SJCRH30 (cell line): ENCODE results near the gene REN. TPM values are rescaled to one million over a fixed set of nuclear protein-coding genes. Genes with fewer than 3 reads are reported as not detected.
A peak's percentile ranks its signal among the peaks of the same experiment; 100 is the strongest.

Source experiments
- DNase-seq, 2 experiments: peaks; one replicate each; pipeline ENCODE4 v3.0.0-alpha.2; 2015 to 2020
- H3K27ac ChIP-seq: fragments of 250-450 bp; sonication (Bioruptor Pico); 2 replicates; pipeline ENCODE4 v1.5.1; 2020; ENCODE audit warnings: mild to moderate bottlenecking, moderate library complexity
- H3K27me3 ChIP-seq: fragments of 250-450 bp; sonication (Bioruptor Pico); 2 replicates; pipeline ENCODE4 v1.5.1; 2020; ENCODE audit warnings: mild to moderate bottlenecking, moderate library complexity
- H3K36me3 ChIP-seq: fragments of 250-450 bp; sonication (Bioruptor Pico); 2 replicates; pipeline ENCODE4 v1.5.1; 2020; ENCODE audit warnings: mild to moderate bottlenecking, moderate library complexity
- H3K4me1 ChIP-seq: fragments of 250-450 bp; sonication (Bioruptor Pico); 2 replicates; pipeline ENCODE4 v1.5.1; 2020; ENCODE audit warnings: mild to moderate bottlenecking, moderate library complexity
- H3K4me3 ChIP-seq: fragments of 250-450 bp; sonication (Bioruptor Pico); 2 replicates; pipeline ENCODE4 v1.5.1; 2020; ENCODE audit warnings: mild to moderate bottlenecking, moderate library complexity
- H3K9me3 ChIP-seq: fragments of 250-450 bp; sonication (Bioruptor Pico); replicated peaks from 2 replicates; pipeline ENCODE4 v1.5.1; 2020; ENCODE audit warnings: mild to moderate bottlenecking, moderate library complexity
- total RNA-seq: library from RNA; depleted of rRNA; stranded (reverse); fragments of >200 nt; shearing (Covaris generic); gene quantifications from 2 replicates; pipeline ENCODE4 v1.2.3, GENCODE V29; 2014

The REN gene
- total RNA-seq, 1 experiment from 2014 or later, result not detected

DNA sequence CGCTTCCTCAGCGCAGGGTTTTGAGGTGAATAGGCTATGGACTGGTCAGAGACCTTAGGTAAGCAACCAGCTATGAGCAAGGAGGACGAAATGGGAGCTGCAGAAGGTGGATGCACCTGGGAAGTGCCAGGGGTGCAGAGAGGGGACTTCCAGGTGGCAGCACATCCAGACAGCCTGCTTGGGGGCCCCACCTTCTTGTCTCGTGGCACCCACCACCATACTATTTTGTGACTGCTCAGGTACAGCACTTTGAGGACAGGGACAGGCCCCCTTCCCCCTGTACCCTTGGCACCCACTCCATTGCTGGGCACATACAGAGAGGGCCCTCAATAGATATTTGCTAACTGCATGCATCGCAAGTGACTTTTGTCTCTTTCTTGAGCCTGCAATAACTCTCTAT is 30.9 kb upstream of the REN start:
- Histone ChIP-seq H3K36me3 (no peaks in the 10 kb centered on the region), H3K27me3 (no peaks in the 10 kb centered on the region; the same call in 1 of the 2 replicates), H3K27ac (no peak overlapping the region), H3K4me3 (no peak overlapping the region), H3K4me1 (peaks cover 20% of the 10 kb centered on the region), H3K9me3 (no peaks in the 10 kb centered on the region)
- DNase-seq, result no peak

DNA sequence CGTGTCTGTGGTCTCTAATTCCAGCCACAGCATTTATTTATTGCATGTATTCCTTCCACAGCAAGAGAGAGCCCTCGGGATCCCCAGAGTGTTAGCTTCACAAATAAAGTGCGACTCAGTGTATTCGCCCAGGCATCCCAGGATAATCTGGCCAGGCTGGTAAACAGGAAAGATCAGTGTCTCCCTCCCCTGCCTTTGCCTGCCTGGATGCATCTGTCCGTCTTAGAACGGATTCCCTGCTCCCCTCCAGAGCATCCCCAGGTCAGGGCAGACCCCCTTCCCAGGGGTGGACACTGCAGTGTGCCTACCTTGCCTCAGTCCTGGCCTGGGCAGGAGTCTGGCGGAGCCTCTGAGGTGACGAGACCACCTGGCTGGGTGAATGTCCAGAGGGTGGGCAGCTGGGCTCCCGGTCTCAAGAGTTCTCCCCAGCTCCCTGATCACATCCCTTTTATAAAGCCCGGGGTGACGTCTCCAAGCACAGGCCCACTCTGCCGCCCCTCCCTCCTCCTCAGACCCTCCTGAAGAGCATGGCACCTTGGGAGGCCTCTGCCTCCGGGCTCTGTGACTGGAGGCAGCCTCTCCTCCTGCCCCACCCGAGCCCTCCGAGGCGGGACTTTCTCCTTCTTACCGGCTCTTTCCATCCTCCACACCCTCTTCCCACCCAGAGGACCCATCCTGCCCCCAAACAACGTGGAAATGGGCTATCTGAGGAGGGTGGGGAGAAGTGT is 30.1 kb upstream of the REN start, which contains the start of gene KISS1:
TSS of gene KISS1 (minus strand) at position 424 of the 728 bp plus-strand sequence. CDS start 3,615 bp downstream, outside the sequence.
- Histone ChIP-seq H3K27me3 (peaks cover 5% of the 10 kb centered on the region; the same call in 1 of the 2 replicates), H3K4me3 (no peak within 1 kb of the TSS), H3K27ac (no peak within 1 kb of the TSS; the same call in 1 of the 2 replicates), H3K9me3 (no peaks in the 10 kb centered on the region), H3K36me3 (no peaks in the 10 kb centered on the region), H3K4me1 (peaks cover 20% of the 10 kb centered on the region)
- DNase-seq, result no peak

DNA sequence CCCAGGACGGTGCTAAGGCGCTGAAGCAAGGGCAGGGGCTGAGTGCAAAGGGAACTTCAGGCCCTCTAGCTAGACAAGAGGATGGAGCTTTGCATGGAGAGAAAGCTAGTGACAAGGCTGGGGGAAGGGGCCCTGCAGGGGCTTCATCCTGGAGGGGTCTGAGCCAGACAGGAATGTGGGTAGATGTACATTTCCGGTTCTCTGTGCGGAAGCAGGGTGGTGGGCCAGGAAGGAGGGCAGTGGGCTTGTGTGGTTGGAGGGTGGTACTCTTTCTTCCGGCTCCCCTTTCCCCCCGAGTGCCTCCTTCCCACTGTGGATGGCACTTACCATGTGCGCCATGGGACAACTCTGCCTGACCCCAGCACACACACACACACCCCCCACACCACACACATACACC is 28.6 kb upstream of the REN start:
- no peak overlapping the region for H3K4me3 ChIP-seq
- H3K27me3 ChIP-seq, result peaks cover 5% of the 10 kb centered on the region; the same call in 1 of the 2 replicates
- DNase-seq, result no peak
- no peaks in the 10 kb centered on the region for H3K36me3 ChIP-seq
- H3K4me1 ChIP-seq, result peaks cover 23% of the 10 kb centered on the region
- no peaks in the 10 kb centered on the region for H3K9me3 ChIP-seq
- no peak overlapping the region for H3K27ac ChIP-seq

DNA sequence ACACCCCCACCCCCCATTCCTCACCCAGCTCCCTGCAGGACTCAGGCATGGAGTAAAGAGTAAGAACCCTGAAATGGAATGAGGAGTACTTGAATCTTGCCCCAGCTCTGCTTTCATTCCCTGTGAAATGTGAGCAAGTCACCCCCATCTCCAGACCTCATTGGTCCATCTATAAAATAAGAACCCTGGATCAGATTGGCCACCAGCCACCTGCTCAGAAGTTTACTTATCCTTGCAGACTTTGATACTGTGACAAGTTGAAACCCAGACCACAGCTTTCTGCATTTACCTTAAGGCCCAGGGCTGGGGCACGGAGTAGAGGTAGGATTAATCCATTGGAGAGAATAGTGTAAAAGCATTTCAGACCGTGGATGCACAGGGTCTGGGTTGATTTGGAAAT is 27.9 kb upstream of the REN start:
- no peak overlapping the region for H3K4me3 ChIP-seq
- no peaks in the 10 kb centered on the region for H3K36me3 ChIP-seq
- no peak overlapping the region for H3K27ac ChIP-seq
- peaks cover 22% of the 10 kb centered on the region for H3K4me1 ChIP-seq
- peaks cover 11% of the 10 kb centered on the region; the same call in 1 of the 2 replicates for H3K27me3 ChIP-seq
- H3K9me3 ChIP-seq, result no peaks in the 10 kb centered on the region
- DNase-seq, result no peak

DNA sequence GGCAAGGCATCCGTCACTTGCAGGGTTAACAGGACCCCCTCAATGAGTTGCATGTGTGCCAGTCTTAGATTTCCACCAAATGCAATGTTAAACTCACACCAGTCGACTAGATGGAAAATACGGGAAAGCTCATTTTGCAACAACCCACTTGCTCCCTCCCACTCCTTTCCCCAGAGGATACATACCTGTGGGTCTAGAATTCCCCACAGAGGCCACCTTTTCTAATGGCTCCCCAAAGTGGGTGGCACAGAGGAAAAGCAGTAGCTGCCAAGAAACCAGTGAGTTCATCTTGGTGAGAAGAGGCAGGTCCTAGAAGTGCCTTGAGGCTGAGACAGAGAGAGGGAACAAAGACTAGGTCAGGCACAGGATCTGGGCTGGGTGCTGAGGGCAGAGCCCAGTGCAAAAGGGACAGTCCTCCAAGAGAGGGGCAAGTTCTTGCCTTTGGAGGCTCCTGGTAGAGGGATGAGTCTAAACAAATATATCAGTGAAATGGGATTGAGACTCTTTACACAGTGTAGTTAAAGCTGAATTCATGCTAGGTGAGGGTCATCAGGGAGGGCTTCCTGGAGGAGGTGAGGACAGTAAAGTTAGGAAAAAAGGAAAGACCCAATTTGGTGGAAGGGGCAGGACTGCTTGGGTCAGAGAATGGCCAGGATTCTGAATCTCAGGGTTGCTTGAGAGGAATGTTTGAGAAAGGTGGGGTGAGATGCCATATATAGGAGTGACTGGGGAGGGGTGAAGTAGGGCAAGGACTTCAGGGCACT is 26.6 kb upstream of the REN start:
- peaks cover 14% of the 10 kb centered on the region for H3K4me1 ChIP-seq
- no peak overlapping the region for H3K4me3 ChIP-seq
- no peak overlapping the region for H3K27ac ChIP-seq
- H3K27me3 ChIP-seq, result peaks cover 13% of the 10 kb centered on the region
- DNase-seq, result no peak
- H3K36me3 ChIP-seq, result no peaks in the 10 kb centered on the region
- no peaks in the 10 kb centered on the region for H3K9me3 ChIP-seq

DNA sequence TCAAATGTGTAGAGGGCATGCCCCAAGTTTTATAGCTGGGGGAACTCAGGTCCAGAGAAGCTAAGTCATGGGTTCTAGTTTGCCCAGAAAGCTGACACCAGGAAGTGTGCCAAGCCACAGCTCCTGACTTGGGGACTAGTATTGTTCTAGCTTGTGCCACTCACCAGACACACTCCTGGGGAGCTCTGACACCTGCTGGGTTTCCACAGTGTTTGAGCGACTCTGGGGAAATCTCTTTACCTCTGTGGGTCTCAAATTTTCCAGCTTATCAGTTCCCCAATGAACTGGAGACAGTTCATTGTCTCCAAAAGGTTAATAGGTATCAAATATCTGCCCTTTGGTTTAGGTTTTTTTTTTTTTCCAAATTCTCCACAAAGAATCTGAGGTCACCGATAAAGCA is 25.9 kb upstream of the REN start:
- Histone ChIP-seq H3K4me1 (peaks cover 14% of the 10 kb centered on the region), H3K4me3 (no peak overlapping the region), H3K27me3 (peaks cover 19% of the 10 kb centered on the region), H3K9me3 (no peaks in the 10 kb centered on the region), H3K27ac (no peak overlapping the region), H3K36me3 (no peaks in the 10 kb centered on the region)
- DNase-seq, result no peak

DNA sequence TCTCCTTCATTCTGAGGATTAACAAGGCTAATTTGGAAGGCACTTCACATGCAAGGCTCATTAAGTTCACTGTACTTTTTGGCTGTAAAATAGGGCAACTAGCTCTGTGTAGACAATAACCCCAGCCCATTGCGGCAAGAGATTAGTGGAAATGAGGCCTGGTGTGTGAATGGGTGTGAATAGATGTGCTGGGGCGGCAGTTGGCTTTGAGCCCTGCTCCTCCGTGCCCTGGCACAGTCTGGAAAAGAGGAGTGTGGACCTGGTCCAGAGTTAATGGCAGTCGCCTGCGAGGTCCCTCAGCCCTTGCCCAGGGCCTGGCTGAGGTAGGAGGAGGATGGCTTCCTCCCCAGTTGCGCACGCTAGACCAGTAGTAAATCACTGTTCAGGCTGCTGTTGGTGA is 25.3 kb upstream of the REN start:
- Histone ChIP-seq H3K4me3 (no peak overlapping the region), H3K4me1 (peaks cover 13% of the 10 kb centered on the region)

DNA sequence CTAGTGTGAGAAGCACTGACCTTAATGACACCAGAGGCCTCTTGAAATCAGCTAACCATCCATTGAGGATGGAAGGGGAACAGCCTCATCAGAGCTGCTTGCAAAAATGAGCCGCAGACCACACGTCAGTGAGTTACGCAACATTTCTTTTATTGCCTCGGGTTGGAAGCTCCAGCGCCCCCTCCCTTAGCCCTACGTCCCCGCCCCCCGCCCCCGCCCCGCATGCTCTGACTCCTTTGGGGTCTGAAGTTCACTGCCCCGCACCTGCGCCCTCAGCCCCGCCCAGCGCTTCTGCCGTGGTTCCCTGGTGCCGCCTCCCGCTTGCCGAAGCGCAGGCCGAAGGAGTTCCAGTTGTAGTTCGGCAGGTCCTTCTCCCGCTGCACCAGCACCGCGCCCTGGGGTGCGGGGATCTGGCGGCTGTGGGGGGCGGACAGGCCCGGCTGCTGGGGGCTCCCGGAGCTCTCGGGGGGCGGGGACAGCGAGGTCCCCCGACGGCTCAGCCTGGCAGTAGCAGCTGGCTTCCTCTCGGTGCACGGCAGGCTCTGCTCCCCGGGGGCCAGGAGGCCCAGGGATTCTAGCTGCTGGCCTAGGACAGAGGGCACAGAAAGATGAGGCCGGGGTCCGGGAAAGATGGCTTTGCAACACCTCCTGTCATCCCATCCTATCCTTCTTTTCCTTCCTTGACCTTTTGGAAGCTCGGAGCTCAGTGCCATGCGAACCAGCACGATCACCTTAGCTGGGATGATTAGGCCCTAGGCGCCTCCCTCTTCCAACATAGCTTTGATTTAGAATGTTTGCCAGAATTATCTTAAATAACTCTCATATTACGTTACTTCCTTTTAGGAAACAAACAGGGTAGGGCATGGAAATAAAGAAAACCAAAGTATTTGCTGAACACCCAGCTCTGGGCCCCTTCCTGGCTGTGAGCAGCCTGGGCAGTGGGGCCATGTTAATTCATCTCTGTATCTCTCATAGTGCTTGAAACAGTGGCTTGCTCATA is 24.4 kb upstream of the REN start:
- H3K4me3 ChIP-seq, result no peak overlapping the region
- H3K36me3 ChIP-seq, result no peaks in the 10 kb centered on the region
- peaks cover 6% of the 10 kb centered on the region for H3K4me1 ChIP-seq
- no peak for DNase-seq
- no peak overlapping the region for H3K27ac ChIP-seq
- peaks cover 26% of the 10 kb centered on the region for H3K27me3 ChIP-seq
- H3K9me3 ChIP-seq, result no peaks in the 10 kb centered on the region

More for the DNA sequence above, 25.3 kb upstream of the REN start:
- no peak for DNase-seq
- Histone ChIP-seq H3K27ac (no peak overlapping the region), H3K9me3 (no peaks in the 10 kb centered on the region), H3K36me3 (no peaks in the 10 kb centered on the region), H3K27me3 (peaks cover 25% of the 10 kb centered on the region)

DNA sequence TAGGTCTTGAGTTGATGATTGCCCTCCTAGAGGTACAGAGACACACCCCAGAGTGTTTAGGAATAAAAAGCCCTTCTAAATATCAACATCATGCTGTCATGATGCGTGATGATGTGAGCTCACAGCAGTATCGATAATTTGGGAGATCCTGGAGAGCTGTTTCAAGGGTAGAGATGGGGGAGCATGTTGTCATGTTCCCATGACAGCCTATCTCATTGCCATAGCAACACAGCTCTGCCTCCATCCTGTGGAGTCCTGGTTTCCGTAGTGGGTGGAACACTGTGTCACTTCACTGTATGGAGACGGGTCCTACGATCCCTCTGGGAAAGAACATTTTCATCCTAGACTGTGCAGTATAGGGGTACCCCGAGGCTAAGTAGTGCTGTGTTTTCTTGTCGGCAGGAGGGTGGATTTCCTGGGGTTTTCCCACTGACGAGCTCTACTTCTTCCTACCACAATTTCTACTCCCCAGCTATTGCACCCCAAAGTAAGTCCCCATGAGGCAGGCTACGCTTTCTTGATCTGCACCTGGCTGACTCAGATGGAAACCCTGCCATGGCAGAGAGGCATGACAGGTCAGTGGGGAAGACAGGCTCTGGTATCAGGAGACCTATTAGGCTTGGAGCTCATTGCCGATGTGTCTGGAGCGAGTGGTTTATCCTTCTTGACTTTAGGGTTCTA is 23.0 kb upstream of the REN start:
- DNase-seq, result no peak
- Histone ChIP-seq H3K4me3 (no peak overlapping the region), H3K27me3 (peaks cover 28% of the 10 kb centered on the region), H3K9me3 (no peaks in the 10 kb centered on the region), H3K36me3 (no peaks in the 10 kb centered on the region), H3K4me1 (peaks cover 3% of the 10 kb centered on the region; the same call in 1 of the 2 replicates), H3K27ac (no peak overlapping the region)

DNA sequence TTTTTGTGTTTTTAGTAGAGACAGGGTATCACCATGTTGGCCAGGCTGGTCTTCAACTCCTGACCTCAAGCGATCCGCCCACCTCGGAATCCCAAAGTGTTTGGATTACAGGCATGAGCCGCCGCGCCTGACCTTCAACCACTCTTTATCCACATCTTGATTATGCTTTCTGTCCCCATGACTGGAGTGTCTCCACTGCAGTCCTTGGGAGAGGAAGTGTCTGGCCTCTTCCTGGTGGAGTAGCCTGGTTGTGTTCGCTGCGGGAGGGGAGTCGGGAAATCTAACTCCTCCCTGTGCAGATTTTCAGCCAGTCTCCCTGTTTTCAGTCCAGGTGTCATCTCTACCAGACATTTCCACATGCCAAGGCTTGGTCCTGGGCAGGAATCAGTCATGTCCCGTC is 20.5 kb upstream of the REN start:
- Histone ChIP-seq H3K4me1 (peaks cover 3% of the 10 kb centered on the region; the same call in 1 of the 2 replicates), H3K4me3 (no peak overlapping the region), H3K27ac (no peak overlapping the region), H3K27me3 (peaks cover 24% of the 10 kb centered on the region), H3K9me3 (no peaks in the 10 kb centered on the region), H3K36me3 (no peaks in the 10 kb centered on the region)
- DNase-seq, result no peak

DNA sequence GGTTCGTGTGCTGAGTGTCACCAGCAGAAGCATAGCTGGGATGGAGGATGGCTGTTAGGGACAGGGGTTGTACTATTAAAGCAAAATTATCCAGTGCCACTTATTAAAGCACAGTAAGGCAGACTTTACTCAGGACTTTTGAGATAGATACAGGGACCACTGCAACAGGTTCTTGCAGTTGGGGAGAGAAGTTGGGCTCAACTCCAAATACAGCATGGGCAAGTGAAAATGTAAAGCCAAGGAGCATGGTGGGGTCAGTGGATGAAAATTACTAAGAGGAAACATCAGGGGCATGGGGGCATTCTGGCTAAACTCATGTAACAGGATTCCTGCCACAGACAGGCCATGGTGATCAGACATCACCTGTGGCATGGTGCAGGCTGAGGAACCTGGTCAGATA is 15.0 kb upstream of the REN start:
- Histone ChIP-seq H3K27me3 (0 out of 2 replicates have a peak, but pooled peaks cover 2% of the 10 kb centered on the region), H3K36me3 (no peaks in the 10 kb centered on the region), H3K4me3 (no peak overlapping the region), H3K9me3 (no peaks in the 10 kb centered on the region), H3K4me1 (no peaks in the 10 kb centered on the region), H3K27ac (no peak overlapping the region)
- DNase-seq, result no peak

DNA sequence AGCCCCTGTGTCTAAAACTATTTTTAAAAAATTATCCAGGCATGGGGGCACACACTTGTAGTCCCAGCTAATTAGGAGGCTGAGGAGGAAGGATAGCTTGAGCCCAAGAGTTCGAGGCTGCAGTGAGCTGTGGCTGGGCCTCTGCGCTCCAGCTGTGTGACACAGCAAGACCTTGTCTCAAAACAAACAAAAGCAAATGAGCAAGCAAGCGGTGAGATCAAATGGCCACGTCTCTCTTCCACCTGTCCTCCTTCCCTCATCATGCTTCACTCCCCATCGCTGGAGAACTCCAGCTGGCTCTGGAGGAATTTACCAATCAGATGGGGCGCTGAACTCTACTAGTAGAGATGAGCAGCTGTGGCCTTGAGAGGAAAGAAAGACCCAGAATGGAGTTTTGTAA is 14.0 kb upstream of the REN start:
- Histone ChIP-seq H3K36me3 (no peaks in the 10 kb centered on the region), H3K27me3 (peaks cover 9% of the 10 kb centered on the region; the same call in 1 of the 2 replicates), H3K4me1 (no peaks in the 10 kb centered on the region), H3K4me3 (no peak overlapping the region), H3K27ac (no peak overlapping the region), H3K9me3 (no peaks in the 10 kb centered on the region)
- DNase-seq, result peak in 1 of 2 experiments; percentile 49

DNA sequence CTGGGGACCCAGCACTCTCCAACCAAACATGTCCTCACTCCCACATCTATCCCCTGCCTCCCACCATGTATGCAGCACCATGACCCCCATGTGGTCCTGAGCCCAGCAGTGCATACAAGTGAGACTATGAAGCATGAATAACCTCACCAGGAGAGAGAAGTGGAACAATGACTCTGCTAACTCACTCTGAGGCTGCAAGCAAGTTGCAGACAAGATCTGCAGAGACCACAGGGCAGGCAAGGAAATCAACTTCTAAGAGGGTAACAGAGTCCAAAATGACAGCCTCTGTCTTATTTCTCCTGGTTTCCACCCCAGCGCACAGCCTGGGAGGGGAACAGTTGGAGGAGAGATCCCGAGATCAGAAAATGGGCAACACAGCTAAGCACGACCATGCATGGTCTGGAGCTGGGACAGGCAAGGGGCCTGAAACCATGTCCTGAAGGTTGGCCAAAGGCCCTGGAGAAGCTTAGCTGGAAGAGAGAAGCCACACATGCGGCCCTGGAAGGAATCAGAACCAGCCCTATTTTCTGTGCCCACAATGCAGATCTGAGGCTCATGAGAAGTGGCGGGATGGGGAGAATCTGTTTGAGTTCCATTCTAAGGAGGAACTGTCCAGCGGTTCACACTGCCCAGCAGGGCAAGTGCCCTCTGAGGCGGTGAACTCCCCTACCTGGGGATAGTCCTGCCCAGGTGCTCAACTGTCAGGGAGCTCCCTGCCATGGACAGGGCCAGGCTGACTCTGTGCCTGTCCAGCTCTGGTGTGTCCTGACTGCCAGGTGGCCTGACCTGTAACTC is 12.5 kb upstream of the REN start:
- H3K27ac ChIP-seq, result no peak overlapping the region
- no peak for DNase-seq
- H3K27me3 ChIP-seq, result peaks cover 17% of the 10 kb centered on the region; the same call in 1 of the 2 replicates
- H3K4me3 ChIP-seq, result no peak overlapping the region
- H3K36me3 ChIP-seq, result no peaks in the 10 kb centered on the region
- H3K9me3 ChIP-seq, result no peaks in the 10 kb centered on the region
- no peaks in the 10 kb centered on the region for H3K4me1 ChIP-seq
